ENCODE data around the gene LIMCH1. TPM values are rescaled to one million over a fixed set of nuclear protein-coding genes. Genes with fewer than 3 reads are reported as not detected.

The LIMCH1 gene
- total RNA-seq, 1 experiment from 2014 or later = 10.4 TPM

DNA sequence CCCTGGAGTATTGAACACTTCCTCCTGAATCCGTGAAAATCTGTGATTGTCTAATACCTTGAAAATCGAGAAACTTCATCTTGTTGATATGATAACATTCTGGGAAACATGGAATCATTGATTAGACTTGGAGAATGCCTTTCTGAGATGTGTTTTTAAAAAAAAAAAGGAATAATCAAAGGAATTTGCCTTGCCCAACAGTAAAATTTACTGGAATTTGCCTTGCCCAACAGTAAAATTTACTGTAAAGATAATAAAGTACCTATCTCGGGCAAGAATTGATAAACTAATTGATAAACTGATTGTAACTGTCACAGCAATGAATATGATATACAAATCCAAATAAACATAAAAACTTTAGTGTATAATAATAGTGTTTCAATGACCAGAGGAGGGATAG is 165.8 kb downstream of the LIMCH1 start (continued):
- no peak for TF ChIP-seq EZH2phosphoT487 (IDR thresholded peaks at IDR 0.05; ENCODE audit: borderline replicate concordance)
- TF ChIP-seq YY1 (IDR thresholded peaks at IDR 0.05; ENCODE audit: extremely low read depth, insufficient replicate concordance, low read depth, low read length) = no peak
- TF ChIP-seq CBX3 (IDR thresholded peaks at IDR 0.05; ENCODE audit: low read depth) = no peak

GRCh38 chr4:41709844-41710481 is 172.0 kb downstream of the LIMCH1 start:
- ATAC-seq (no peak), DNase-seq (ENCODE audit: low read depth, low spot score) (no peak)
- BruUV-seq (replicated peaks) = no TSS peak
- peak overlapping the region; percentile 13; the same call in 1 of the 2 replicates for H3K4me2 ChIP-seq (ENCODE audit: low read length)
- TF ChIP-seq FOSL1 (IDR thresholded peaks at IDR 0.05; ENCODE audit: low read depth) = no peak
- no peak for TF ChIP-seq EZH2phosphoT487 (IDR thresholded peaks at IDR 0.05; ENCODE audit: borderline replicate concordance)
- TF ChIP-seq CBX3 (IDR thresholded peaks at IDR 0.05; ENCODE audit: low read depth) = no peak
- TF ChIP-seq POLR2AphosphoS5 (IDR thresholded peaks at IDR 0.05; ENCODE audit: low read depth, low read length) = no peak
- TF ChIP-seq CTCF (IDR thresholded peaks at IDR 0.05 in 2 of 3, conservative IDR thresholded peaks at IDR 0.05 in 1 of 3; ENCODE audit: borderline replicate concordance in 1 of 3, insufficient read depth in 1 of 3, low read depth in 2 of 3, low read length in 2 of 3) = no peak
- TF ChIP-seq, protein P1, sequence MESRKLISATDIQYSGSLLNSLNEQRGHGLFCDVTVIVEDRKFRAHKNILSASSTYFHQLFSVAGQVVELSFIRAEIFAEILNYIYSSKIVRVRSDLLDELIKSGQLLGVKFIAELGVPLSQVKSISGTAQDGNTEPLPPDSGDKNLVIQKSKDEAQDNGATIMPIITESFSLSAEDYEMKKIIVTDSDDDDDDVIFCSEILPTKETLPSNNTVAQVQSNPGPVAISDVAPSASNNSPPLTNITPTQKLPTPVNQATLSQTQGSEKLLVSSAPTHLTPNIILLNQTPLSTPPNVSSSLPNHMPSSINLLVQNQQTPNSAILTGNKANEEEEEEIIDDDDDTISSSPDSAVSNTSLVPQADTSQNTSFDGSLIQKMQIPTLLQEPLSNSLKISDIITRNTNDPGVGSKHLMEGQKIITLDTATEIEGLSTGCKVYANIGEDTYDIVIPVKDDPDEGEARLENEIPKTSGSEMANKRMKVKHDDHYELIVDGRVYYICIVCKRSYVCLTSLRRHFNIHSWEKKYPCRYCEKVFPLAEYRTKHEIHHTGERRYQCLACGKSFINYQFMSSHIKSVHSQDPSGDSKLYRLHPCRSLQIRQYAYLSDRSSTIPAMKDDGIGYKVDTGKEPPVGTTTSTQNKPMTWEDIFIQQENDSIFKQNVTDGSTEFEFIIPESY (IDR thresholded peaks at IDR 0.05; ENCODE audit: extremely low read depth, insufficient replicate concordance, low read length) = no peak
- TF ChIP-seq CEBPB (IDR thresholded peaks at IDR 0.05; ENCODE audit: low read depth) = no peak
- no peak for TF ChIP-seq ZNF274 (IDR thresholded peaks at IDR 0.05; ENCODE audit: low read depth, low read length)
- TF ChIP-seq POLR2A (IDR thresholded peaks at IDR 0.05; ENCODE audit: borderline replicate concordance, extremely low read depth, insufficient read depth, insufficient read length) = no peak
- TF ChIP-seq MAX (IDR thresholded peaks at IDR 0.05) = no peak
- TF ChIP-seq SP1 (IDR thresholded peaks at IDR 0.05; ENCODE audit: low read depth) = no peak
- TF ChIP-seq, protein P2, sequence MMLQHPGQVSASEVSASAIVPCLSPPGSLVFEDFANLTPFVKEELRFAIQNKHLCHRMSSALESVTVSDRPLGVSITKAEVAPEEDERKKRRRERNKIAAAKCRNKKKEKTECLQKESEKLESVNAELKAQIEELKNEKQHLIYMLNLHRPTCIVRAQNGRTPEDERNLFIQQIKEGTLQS (IDR thresholded peaks at IDR 0.05) = no peak
- TF ChIP-seq JUND (IDR thresholded peaks at IDR 0.05) = no peak
- TF ChIP-seq, protein P3, sequence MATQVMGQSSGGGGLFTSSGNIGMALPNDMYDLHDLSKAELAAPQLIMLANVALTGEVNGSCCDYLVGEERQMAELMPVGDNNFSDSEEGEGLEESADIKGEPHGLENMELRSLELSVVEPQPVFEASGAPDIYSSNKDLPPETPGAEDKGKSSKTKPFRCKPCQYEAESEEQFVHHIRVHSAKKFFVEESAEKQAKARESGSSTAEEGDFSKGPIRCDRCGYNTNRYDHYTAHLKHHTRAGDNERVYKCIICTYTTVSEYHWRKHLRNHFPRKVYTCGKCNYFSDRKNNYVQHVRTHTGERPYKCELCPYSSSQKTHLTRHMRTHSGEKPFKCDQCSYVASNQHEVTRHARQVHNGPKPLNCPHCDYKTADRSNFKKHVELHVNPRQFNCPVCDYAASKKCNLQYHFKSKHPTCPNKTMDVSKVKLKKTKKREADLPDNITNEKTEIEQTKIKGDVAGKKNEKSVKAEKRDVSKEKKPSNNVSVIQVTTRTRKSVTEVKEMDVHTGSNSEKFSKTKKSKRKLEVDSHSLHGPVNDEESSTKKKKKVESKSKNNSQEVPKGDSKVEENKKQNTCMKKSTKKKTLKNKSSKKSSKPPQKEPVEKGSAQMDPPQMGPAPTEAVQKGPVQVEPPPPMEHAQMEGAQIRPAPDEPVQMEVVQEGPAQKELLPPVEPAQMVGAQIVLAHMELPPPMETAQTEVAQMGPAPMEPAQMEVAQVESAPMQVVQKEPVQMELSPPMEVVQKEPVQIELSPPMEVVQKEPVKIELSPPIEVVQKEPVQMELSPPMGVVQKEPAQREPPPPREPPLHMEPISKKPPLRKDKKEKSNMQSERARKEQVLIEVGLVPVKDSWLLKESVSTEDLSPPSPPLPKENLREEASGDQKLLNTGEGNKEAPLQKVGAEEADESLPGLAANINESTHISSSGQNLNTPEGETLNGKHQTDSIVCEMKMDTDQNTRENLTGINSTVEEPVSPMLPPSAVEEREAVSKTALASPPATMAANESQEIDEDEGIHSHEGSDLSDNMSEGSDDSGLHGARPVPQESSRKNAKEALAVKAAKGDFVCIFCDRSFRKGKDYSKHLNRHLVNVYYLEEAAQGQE (IDR thresholded peaks at IDR 0.05; ENCODE audit: low read depth) = no peak
- no peak for TF ChIP-seq ZFX (IDR thresholded peaks at IDR 0.05)
- no peak for TF ChIP-seq TCF7L2 (IDR thresholded peaks at IDR 0.05; ENCODE audit: borderline replicate concordance, extremely low read depth, insufficient read depth, insufficient read length)
- ChIA-PET POLR2A (no interaction called here), RAD21 (ENCODE audit: low non-redundant PET in 1 of 2, low total read pairs in 2 of 2, uncharacterized antibody in 2 of 2, unreplicated experiment in 2 of 2) (no interaction called here), CTCF (no interaction called here)
- H3K79me2 ChIP-seq (ENCODE audit: insufficient read depth, low read length) = no peaks in the 10 kb centered on the region
- H3K9me3 ChIP-seq (ENCODE audit: control insufficient read depth in 1 of 2, insufficient read depth in 1 of 2, low read depth in 1 of 2, low read length in 2 of 2) = no peaks in the 10 kb centered on the region
- no peaks in the 10 kb centered on the region for H3K9me2 ChIP-seq (ENCODE audit: insufficient read depth)
- 0 out of 4 replicates have a peak, but pooled peaks cover 0 to 4% of the 10 kb centered on the region in 2 experiments for H3K4me1 ChIP-seq (ENCODE audit: control insufficient read depth in 1 of 2, insufficient read depth in 2 of 2, low read length in 2 of 2)
- no peak overlapping the region for H2AFZ ChIP-seq (ENCODE audit: low read depth, low read length, poor library complexity, severe bottlenecking)
- no peak overlapping the region for H3K9ac ChIP-seq (ENCODE audit: low read length)
- peaks cover 5% of the 10 kb centered on the region; the same call in 1 of the 2 replicates for H3K27me3 ChIP-seq (ENCODE audit: insufficient read depth, low read length)
- no peak overlapping the region for H3K4me3 ChIP-seq (replicated peaks in 1 of 2; ENCODE audit: low read depth in 1 of 2, low read length in 2 of 2)
- no peaks in the 10 kb centered on the region for H3K36me3 ChIP-seq (ENCODE audit: control insufficient read depth in 1 of 2, insufficient read depth in 2 of 2, low read length in 2 of 2)
- intact Hi-C loops (cut with micrococcal nuclease) = no loop called here
- no peak overlapping the region for H3K27ac ChIP-seq (ENCODE audit: low read depth, low read length)
- no peaks in the 10 kb centered on the region for H4K20me1 ChIP-seq (ENCODE audit: insufficient read depth)
